K562 (cell line): Measurements from ENCODE around the gene CTIF.

ENCODE experiments used
- CTCF ChIP-seq, 3 experiments: IDR thresholded peaks in 2 of 3; conservative IDR thresholded peaks in 1 of 3; 2 replicates each; pipeline ENCODE4 v1.5.1; 2011 to 2012; ENCODE audit warnings: low read length in 3 of 3, mild to moderate bottlenecking in 3 of 3, control low read depth in 2 of 3, improper control_type of control experiment in 1 of 3, inconsistent platforms in 1 of 3, low read depth in 1 of 3, mixed read lengths in 1 of 3, moderate library complexity in 1 of 3; ENCODE audit not compliant: insufficient read depth in 2 of 3
- ELF1 ChIP-seq: fragments of 200-800 bp; sonication (Bioruptor generic); IDR thresholded peaks from 2 replicates; pipeline ENCODE4 v1.6.1; 2016; ENCODE audit warnings: missing genetic modification characterization, missing compliant biosample characterization
- EP300 ChIP-seq: IDR thresholded peaks from 2 replicates; pipeline ENCODE4 v1.6.1; 2012; ENCODE audit warnings: low read length, improper control_type of control experiment
- HCFC1 ChIP-seq: IDR thresholded peaks from 2 replicates; pipeline ENCODE4 v1.6.1; 2012; ENCODE audit warnings: low read depth, low read length, improper control_type of control experiment
- IRF2 ChIP-seq: sonication (generic); formaldehyde crosslinking; IDR thresholded peaks from 2 replicates; pipeline ENCODE4 v1.8.1; 2022; ENCODE audit warnings: mild to moderate bottlenecking, missing genetic modification reagents
- KHSRP ChIP-seq: fragments of 450-650 bp; IDR thresholded peaks from 2 replicates; pipeline ENCODE4 v1.6.1; 2017
- MEIS2 ChIP-seq: fragments of 450-650 bp; IDR thresholded peaks from 2 replicates; pipeline ENCODE4 v1.6.1; 2014; ENCODE audit warnings: mild to moderate bottlenecking; ENCODE audit not compliant: partially characterized antibody
- MIER1 ChIP-seq: fragments of 450-650 bp; IDR thresholded peaks from 2 replicates; pipeline ENCODE4 v1.6.1; 2016; ENCODE audit warnings: antibody characterized with exemption, mild to moderate bottlenecking, low read depth
- POLR2A ChIP-seq: fragments of 450-650 bp; conservative IDR thresholded peaks from 2 replicates; pipeline ENCODE4 v1.6.1; 2016
- SNAPC5 ChIP-seq: fragments of 250-450 bp; sonication (Bioruptor Pico); IDR thresholded peaks from 2 replicates; pipeline ENCODE4 v1.8.0; 2021; ENCODE audit warnings: moderate library complexity, mild to moderate bottlenecking, inconsistent platforms
- ZNF133 ChIP-seq: fragments of 250-450 bp; sonication (Bioruptor Pico); IDR thresholded peaks from 2 replicates; pipeline ENCODE4 v1.4.0; 2020; ENCODE audit warnings: mild to moderate bottlenecking

- TF ChIP-seq CTCF (IDR thresholded peaks at IDR 0.05 in 2 of 3, conservative IDR thresholded peaks at IDR 0.05 in 1 of 3; ENCODE audit: insufficient read depth in 2 of 3, low read depth in 1 of 3, low read length in 3 of 3) (no peak), EP300 (no peak), IRF2 (no peak), MEIS2 (no peak), ELF1 (tag) (no peak), ZNF133 (CRISPR knock-in tag) (no peak), SNAPC5 (CRISPR knock-in tag) (no peak), HCFC1 (no peak), KHSRP (no peak), POLR2A (no peak), MIER1 (no peak)
Observed at GRCh38 chr18:48569915-48570264, 31.1 kb downstream of the CTIF start.
